Measurements from ENCODE around the gene TBC1D21.

TBC1D21 gene

DNA sequence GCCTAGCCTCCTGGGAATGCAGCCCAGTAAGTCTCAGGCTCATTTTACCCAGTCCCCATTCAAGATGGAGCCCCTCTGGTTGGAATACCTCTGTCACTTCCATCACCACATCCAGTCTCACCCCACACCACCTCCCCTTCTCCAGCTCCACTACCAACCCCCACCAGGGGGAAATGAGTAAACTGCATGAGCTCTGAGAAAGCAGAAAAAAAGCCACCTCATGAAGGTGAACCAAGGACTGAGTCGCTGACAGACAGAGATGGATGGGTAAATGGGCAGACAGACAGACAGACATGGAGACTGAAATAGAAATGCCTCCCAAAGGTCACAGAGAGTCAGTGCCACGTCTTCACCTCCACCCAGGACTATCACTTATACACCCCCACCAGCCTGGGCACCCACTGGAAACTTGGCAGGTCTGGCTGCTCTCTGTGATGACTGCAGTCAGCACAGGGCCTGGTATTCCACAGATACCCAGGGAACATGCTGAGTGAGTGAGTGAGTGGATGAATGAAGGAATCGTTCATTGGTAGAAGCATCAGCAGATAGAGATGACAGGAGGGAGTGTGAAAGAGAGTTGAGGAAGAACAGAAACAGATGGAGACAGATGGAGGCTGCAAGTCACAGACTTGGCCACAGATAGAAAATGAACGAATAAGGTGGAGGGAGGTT is 48.0 kb downstream of the TBC1D21 start:
- Mint-ChIP-seq H3K9me3 (peaks cover 4% of the 10 kb centered on the region in 2 donors), H3K4me3 (no peak overlapping the region), H3K27ac (no peak overlapping the region), H3K4me1 (peaks cover 15 to 21% of the 10 kb centered on the region in 2 donors), H3K27me3 (peaks cover 21 to 34% of the 10 kb centered on the region in 2 donors), H3K36me3 (peaks cover 4% of the 10 kb centered on the region in 2 donors)
- no peak for ATAC-seq (replicated peaks)
- DNase-seq: no peak

DNA sequence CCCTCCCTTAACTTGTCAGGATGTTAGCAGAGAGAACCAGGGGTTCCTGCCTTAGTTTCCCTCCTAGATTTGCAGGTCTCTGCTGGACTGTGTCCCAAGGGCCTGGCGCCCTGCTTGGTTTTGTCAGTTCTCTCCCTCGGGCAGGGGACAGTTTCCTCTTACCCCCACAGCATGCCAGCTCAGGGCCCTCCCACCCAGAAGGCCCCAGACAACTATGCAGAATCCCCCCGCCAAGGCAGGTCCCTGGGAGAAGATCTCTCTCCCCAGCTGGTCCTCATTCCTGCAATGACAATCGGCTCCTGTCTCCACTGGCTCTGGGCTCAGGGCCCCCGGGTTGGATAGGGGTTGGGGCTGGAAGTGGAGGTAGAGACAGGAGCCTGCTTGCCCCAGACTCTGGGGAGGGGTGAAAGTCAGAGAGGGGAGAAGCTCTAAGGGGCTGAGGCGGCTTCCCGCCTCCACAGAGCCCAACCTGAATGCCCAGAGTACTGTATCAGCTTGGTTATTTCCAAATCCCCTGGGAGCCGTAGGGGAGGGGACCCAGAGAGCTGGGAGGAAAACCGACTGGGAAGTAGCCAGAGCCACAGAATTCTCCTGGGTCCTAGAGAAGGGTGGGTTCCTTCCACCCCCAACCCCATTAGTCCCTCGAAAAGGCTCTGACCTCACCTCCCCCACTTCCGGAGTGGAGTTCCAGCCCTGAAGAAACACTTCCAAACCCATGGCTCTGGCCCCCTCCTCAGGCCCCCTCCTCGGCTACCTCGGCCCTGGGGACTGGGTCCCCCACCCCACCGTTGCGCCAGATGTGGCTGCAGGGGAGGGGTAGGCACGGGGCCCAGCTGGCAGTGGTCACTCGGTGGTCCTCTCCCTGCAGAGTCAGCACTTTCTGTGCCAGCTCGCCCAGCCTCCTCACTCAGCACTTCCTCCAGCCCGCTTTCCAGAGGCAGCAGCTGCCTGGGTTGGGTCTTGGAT is 49.1 kb downstream of the TBC1D21 start:
- peaks cover 4% of the 10 kb centered on the region in 2 donors for H3K36me3 Mint-ChIP-seq
- H3K4me1 Mint-ChIP-seq: peaks cover 15 to 21% of the 10 kb centered on the region in 2 donors
- no peak overlapping the region for H3K27ac Mint-ChIP-seq
- no peak overlapping the region for H3K4me3 Mint-ChIP-seq
- ATAC-seq (replicated peaks) (no peak), DNase-seq (no peak)
- H3K27me3 Mint-ChIP-seq: peaks cover 21 to 34% of the 10 kb centered on the region in 2 donors
- peaks cover 4% of the 10 kb centered on the region in 2 donors for H3K9me3 Mint-ChIP-seq

DNA sequence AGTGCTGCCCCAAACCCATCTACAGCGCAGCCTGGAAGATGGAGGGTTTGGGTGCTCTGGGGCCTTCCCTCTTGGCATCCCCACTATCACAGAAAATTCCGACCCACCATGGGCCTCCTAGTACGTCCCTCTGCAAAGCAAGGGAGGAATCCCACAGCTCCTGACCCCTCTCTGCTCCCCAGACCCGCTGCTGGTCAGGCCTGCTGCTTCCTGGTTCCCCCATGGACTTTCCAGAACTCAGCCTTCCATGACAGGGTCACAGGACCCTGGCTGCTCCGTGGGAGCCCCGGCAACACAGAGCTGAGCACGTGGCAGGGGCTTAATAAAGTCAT is 49.8 kb downstream of the TBC1D21 start:
- peaks cover under 1% of the 10 kb centered on the region in 2 donors for H3K9me3 Mint-ChIP-seq
- ATAC-seq (replicated peaks) (no peak), DNase-seq (no peak)
- no peak overlapping the region for H3K4me3 Mint-ChIP-seq
- peaks cover under 1% of the 10 kb centered on the region in 2 donors for H3K36me3 Mint-ChIP-seq
- peaks cover 17 to 26% of the 10 kb centered on the region in 2 donors for H3K4me1 Mint-ChIP-seq
- H3K27ac Mint-ChIP-seq: no peak overlapping the region
- peaks cover 23 to 38% of the 10 kb centered on the region in 2 donors for H3K27me3 Mint-ChIP-seq

DNA sequence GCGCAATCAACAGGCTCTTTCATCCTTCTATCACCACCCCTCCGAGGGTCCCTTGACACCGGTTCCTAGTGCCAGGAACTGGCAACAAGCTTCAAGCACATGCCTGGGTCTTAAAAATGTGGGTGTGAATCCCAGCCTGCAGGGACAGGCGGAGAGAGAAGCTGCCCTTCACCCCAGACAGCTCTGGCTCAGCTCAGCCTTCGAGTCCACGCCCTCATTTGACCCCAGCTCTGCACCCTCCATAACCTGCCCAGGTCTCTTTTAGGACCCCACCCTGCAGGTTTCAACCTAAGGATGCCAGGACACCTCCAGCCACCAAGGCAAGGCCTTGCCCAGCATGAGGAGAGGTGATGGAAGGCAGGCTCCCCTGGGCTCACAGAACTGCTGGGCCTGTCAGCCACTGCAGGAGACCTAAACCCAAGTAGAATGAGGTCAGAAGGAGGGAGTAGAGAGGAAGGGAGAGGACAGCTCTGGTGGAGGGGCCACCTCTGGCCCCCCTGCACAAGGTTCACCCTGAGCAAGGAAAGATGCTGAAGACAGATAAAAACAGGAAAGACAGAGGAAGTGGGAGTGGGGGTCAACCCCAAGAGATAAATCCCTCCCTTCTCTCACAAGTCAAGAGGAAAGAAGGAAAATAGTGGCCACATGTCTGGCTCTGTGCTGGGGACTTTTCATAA is 50.3 kb downstream of the TBC1D21 start:
- Mint-ChIP-seq H3K4me3 (no peak overlapping the region), H3K27ac (no peak overlapping the region)
- ATAC-seq (replicated peaks): no peak

DNA sequence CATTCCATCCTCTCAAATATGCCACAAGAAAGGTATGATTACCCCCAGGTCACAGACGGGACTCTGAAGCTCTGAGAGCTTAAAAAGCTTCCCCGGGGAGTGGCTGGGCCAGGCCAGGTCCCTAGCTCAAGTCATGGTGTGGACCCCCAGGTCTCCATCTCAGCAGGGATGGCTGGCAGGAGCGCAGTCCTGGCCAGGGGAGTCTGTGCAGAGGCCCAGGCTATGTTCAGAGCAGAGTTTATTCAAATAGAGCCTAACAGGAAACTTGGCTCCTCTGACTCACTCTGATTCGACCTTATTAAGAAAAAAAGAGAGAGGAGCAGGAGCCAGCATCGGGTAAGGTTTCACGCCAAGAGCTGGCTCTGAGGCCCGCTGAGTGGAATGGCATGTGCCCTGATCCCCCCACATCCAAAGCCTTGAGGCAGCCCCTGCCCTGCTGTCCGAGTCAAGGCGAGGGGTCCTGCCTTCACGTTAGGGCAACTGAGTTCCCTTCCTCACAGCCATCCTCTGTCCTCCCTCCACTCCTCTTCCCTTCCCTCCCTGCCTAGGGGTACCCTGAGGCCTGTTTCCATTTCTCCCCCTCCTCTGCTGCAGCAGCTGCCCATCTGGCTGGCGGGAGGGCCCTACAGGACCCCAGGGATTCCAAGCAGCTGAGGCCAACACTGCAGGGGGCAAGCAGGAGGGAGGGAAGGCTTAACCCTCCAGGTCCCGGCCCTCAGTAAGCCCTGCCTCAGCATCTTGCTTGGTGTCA is 51.0 kb downstream of the TBC1D21 start:
- H3K4me3 Mint-ChIP-seq: no peak overlapping the region
- H3K27me3 Mint-ChIP-seq: peaks cover 34 to 50% of the 10 kb centered on the region in 2 donors
- H3K27ac Mint-ChIP-seq: no peak overlapping the region
- ATAC-seq (replicated peaks) (no peak), DNase-seq (no peak)
- H3K36me3 Mint-ChIP-seq: no peaks in the 10 kb centered on the region
- peaks cover 20 to 29% of the 10 kb centered on the region in 2 donors for H3K4me1 Mint-ChIP-seq
- no peaks in the 10 kb centered on the region for H3K9me3 Mint-ChIP-seq

More for the DNA sequence above, 50.3 kb downstream of the TBC1D21 start:
- DNase-seq: no peak
- Mint-ChIP-seq H3K27me3 (peaks cover 26 to 43% of the 10 kb centered on the region in 2 donors), H3K9me3 (no peaks in the 10 kb centered on the region), H3K4me1 (peaks cover 20 to 29% of the 10 kb centered on the region in 2 donors), H3K36me3 (no peaks in the 10 kb centered on the region)

DNA sequence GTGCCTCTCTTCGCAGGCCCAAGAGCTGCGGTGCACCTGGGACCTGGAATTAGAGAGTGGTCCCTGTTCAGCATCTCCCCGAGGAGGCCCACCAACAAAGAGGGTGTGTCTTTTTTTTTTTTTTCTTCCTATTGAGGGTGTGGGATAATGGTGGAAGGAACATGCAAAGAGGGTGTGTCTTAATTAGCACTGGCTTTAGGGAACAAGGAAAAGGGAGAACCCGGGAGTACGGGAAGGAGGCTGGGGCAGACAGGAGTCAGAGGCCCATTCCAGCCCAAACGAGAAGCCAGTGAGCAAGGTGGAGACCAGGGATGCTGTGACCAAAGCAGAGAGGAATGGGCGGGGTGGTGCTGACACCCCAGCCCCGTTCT is 52.5 kb downstream of the TBC1D21 start:
- Mint-ChIP-seq H3K36me3 (no peaks in the 10 kb centered on the region), H3K9me3 (no peaks in the 10 kb centered on the region), H3K27me3 (peaks cover 45 to 64% of the 10 kb centered on the region in 2 donors), H3K4me1 (peaks cover 15 to 29% of the 10 kb centered on the region in 2 donors), H3K27ac (no peak overlapping the region), H3K4me3 (no peak overlapping the region)
- ATAC-seq (replicated peaks): no peak
- DNase-seq: no peak

DNA sequence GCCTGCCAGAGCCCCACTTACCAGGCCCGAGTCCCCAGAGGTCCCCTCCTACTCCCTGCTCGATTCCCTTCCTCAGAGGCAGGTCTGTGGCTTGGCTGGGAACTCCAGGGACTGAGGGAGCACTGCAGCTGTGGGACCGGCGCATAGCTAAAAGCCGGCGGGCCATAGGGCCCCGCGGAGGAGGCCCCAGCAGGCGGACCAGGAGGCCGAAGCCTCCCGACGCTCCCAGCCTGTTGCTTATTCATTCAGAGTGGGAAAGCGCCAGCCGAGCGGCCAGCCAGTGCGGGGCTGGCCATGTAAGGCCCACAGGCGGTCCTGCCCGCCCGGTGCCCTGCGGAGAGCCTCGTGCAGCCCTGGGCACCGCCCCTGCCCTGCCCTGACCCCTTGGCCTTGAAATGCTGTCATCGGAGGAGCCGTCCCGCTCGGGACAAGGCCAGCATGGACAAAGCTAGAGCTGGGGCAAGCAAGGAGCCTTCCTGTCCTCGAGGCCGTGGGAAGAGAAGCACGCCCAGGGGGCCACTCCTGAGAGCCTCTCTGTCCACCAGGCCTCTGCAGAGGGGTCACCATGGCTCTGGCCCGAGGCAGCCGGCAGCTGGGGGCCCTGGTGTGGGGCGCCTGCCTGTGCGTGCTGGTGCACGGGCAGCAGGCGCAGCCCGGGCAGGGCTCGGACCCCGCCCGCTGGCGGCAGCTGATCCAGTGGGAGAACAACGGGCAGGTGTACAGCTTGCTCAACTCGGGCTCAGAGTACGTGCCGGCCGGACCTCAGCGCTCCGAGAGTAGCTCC is 53.0 kb downstream of the TBC1D21 start, which contains the start of gene LOXL1:
LOXL1 (plus strand) TSS at position 244 of the 784 bp plus-strand sequence; CDS start at position 566, 322 bp downstream.
- no peak within 1 kb of the TSS for H3K27ac Mint-ChIP-seq
- peak within 1 kb of the TSS; percentile 55 to 81 for H3K4me3 Mint-ChIP-seq
- H3K4me1 Mint-ChIP-seq: peaks cover 15 to 29% of the 10 kb centered on the region in 2 donors
- H3K9me3 Mint-ChIP-seq: no peaks in the 10 kb centered on the region
- H3K27me3 Mint-ChIP-seq: peaks cover 51 to 70% of the 10 kb centered on the region in 2 donors
- DNase-seq: no peak
- ATAC-seq (replicated peaks): no peak
- no peaks in the 10 kb centered on the region for H3K36me3 Mint-ChIP-seq

DNA sequence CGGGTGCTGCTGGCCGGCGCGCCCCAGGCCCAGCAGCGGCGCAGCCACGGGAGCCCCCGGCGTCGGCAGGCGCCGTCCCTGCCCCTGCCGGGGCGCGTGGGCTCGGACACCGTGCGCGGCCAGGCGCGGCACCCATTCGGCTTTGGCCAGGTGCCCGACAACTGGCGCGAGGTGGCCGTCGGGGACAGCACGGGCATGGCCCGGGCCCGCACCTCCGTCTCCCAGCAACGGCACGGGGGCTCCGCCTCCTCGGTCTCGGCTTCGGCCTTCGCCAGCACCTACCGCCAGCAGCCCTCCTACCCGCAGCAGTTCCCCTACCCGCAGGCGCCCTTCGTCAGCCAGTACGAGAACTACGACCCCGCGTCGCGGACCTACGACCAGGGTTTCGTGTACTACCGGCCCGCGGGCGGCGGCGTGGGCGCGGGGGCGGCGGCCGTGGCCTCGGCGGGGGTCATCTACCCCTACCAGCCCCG is 53.7 kb downstream of the TBC1D21 start:
- peaks cover 17 to 29% of the 10 kb centered on the region in 2 donors for H3K4me1 Mint-ChIP-seq

DNA sequence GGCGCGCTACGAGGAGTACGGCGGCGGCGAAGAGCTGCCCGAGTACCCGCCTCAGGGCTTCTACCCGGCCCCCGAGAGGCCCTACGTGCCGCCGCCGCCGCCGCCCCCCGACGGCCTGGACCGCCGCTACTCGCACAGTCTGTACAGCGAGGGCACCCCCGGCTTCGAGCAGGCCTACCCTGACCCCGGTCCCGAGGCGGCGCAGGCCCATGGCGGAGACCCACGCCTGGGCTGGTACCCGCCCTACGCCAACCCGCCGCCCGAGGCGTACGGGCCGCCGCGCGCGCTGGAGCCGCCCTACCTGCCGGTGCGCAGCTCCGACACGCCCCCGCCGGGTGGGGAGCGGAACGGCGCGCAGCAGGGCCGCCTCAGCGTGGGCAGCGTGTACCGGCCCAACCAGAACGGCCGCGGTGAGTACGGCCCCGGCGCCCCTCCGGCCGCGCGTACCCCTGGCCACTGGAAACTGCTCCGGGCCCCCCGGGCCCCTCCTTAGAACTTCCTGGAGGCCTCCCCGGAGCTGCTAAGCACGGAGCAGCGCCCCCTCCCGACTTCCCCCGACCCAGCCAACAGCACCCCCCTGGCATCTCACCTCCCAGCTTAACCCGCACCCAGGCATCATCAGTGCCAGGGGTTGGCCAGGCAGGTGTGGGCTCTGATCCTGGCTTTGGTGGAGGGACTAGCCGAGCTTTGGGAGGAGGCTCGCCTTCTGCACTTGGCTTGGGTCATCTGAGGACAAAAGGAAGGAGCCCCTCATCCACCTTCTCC is 54.3 kb downstream of the TBC1D21 start:
- DNase-seq: peak; percentile 50
- ATAC-seq (replicated peaks): peak; percentile 82 to 89
- no peaks in the 10 kb centered on the region for H3K9me3 Mint-ChIP-seq
- peaks cover 17 to 29% of the 10 kb centered on the region in 2 donors for H3K4me1 Mint-ChIP-seq
- H3K36me3 Mint-ChIP-seq: no peaks in the 10 kb centered on the region
- H3K4me3 Mint-ChIP-seq: peak overlapping the region; percentile 81
- H3K27ac Mint-ChIP-seq: peak overlapping the region; percentile 70
- peaks cover 54 to 75% of the 10 kb centered on the region in 2 donors for H3K27me3 Mint-ChIP-seq

More for the DNA sequence above, 53.7 kb downstream of the TBC1D21 start:
- Mint-ChIP-seq H3K27me3 (peaks cover 54 to 75% of the 10 kb centered on the region in 2 donors), H3K36me3 (no peaks in the 10 kb centered on the region), H3K9me3 (no peaks in the 10 kb centered on the region), H3K4me3 (peak overlapping the region; percentile 55 to 81), H3K27ac (no peak overlapping the region)
- ATAC-seq (replicated peaks) (peak; percentile 27 to 35), DNase-seq (no peak)

DNA sequence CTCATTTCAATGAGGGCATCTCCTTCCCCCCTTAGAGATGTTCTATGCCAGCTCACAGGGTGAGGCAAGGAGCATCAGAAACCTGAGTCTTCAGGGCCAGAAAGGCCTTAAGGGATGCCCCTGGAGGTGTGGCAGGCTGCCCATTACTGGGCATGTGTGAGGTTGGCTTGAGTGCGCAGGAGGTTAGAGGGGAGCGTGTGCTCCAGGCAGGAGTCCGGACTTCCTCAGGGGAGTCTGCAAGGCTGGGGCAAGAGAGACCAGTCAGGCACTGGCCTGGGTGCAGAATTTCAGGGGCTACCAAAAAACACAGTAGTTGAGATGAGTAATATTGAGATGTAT is 54.8 kb downstream of the TBC1D21 start:
- peaks cover 17 to 29% of the 10 kb centered on the region in 2 donors for H3K4me1 Mint-ChIP-seq
- no peak for ATAC-seq (replicated peaks)
- DNase-seq: no peak

DNA sequence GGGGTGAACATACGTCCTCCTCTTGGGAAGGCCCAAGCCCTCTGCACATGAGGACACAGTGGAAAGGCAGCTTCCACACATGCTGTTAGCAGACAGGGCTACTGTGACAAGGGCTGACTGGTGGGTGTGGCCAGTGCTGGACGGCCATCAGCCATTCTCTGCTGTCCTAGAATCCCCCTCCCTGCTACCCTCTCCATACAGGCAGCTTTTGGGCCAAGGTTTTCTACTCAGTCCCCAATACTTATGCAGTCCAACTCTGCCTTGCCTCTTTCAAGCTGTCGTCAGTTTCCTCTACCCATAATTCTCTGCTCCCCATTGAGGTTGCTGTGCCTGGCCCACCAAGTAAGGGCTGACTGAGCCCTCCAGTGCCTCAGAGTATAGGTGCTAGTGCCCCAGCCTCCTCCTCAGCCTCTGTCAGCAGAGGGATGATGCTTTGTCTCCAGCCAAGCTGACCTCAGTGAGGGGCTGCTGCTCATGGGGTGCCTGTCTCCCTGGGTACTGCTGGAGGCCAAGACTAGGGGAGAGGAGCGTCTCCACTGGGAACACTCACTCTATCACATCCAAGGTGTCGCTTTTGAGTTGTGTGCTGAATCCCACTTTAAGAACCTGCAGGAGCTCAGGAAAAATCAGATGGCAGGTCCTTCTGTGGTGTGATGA is 55.7 kb downstream of the TBC1D21 start:
- Mint-ChIP-seq H3K4me3 (peak overlapping the region in 1 of 2 donors; percentile 50), H3K4me1 (peaks cover 14 to 23% of the 10 kb centered on the region in 2 donors), H3K9me3 (no peaks in the 10 kb centered on the region), H3K27me3 (peaks cover 50 to 64% of the 10 kb centered on the region in 2 donors), H3K36me3 (no peaks in the 10 kb centered on the region), H3K27ac (no peak overlapping the region)
- no peak for DNase-seq
- ATAC-seq (replicated peaks): no peak

More for the DNA sequence above, 54.8 kb downstream of the TBC1D21 start:
- peak overlapping the region; percentile 81 for H3K4me3 Mint-ChIP-seq
- peaks cover 52 to 72% of the 10 kb centered on the region in 2 donors for H3K27me3 Mint-ChIP-seq
- H3K36me3 Mint-ChIP-seq: no peaks in the 10 kb centered on the region
- no peaks in the 10 kb centered on the region for H3K9me3 Mint-ChIP-seq
- H3K27ac Mint-ChIP-seq: no peak overlapping the region

DNA sequence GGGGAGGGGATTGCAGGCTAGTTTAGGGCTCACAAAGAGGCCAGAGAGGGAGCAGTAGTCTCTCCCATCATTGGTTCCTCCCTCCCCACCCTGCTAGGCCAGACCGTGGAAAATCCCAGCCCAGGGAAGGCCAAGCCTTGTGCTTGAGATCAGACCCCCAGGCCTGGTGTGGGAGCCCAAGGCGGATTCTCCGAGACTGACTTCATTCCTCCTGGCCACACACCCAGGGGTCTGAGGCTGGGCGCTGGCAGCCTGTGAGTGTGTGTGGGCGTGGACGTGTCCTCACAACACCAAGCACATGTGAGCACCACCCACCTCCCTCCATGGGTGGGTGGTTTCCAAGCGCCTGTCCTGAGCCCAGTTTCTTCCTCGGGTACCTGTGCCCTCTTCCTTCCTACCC is 57.0 kb downstream of the TBC1D21 start:
- no peak for DNase-seq
- H3K27ac Mint-ChIP-seq: no peak overlapping the region
- peaks cover 51 to 53% of the 10 kb centered on the region in 2 donors for H3K27me3 Mint-ChIP-seq
- H3K9me3 Mint-ChIP-seq: no peaks in the 10 kb centered on the region
- no peaks in the 10 kb centered on the region for H3K36me3 Mint-ChIP-seq
- ATAC-seq (replicated peaks): no peak
- H3K4me3 Mint-ChIP-seq: no peak overlapping the region
- H3K4me1 Mint-ChIP-seq: peaks cover 8 to 13% of the 10 kb centered on the region in 2 donors

All from stimulated activated naive B cell treated with anti-CD40 and anti-IgM and Interleukin-4, amounts not matched to agents 10 μg/mL and 1 μg/mL and 100 μg/mL, for 72 hours (primary cell).